GM18507 (cell line): ENCODE measurements around the gene PWWP2B.
"Not testable (repeated sequence)": the region's sequence is repeated elsewhere in the genome, so short reads cannot be mapped to it uniquely, and the experiment has no call there.

ENCODE experiments used
- DNase-seq: peaks from one replicate; pipeline ENCODE4 v3.0.0; 2011; ENCODE audit warnings: low read depth; ENCODE audit not compliant: insufficient read length; ENCODE audit errors: extremely low spot score
- FAIRE-seq: peaks from 2 replicates; lab custom pipeline; 2011; peaks lifted over from hg19 to GRCh38; lab: Jason Lieb, UNC

PWWP2B gene

GRCh38 chr10:132425029-132425756 is 28.2 kb downstream of the PWWP2B start:
- FAIRE-seq (no peak), DNase-seq (no peak)

GRCh38 chr10:132425757-132426155 is 28.8 kb downstream of the PWWP2B start:
- FAIRE-seq, result no peak
- DNase-seq, result no peak

- FAIRE-seq, result no peak
- no peak for DNase-seq
Observed at GRCh38 chr10:132427006-132427771, 30.2 kb downstream of the PWWP2B start.

- DNase-seq (no peak), FAIRE-seq (no peak)
Observed at GRCh38 chr10:132427939-132428367, 31.0 kb downstream of the PWWP2B start.

GRCh38 chr10:132428486-132428995 is 31.5 kb downstream of the PWWP2B start:
- DNase-seq, result no peak
- FAIRE-seq, result no peak

- FAIRE-seq (no peak), DNase-seq (no peak)
Observed at GRCh38 chr10:132429281-132430230, 32.6 kb downstream of the PWWP2B start.

GRCh38 chr10:132430231-132430743 is 33.3 kb downstream of the PWWP2B start:
- DNase-seq (no peak), FAIRE-seq (no peak)

GRCh38 chr10:132430861-132431271 is 33.9 kb downstream of the PWWP2B start:
- FAIRE-seq (no peak), DNase-seq (no peak)

GRCh38 chr10:132431537-132432175 is 34.7 kb downstream of the PWWP2B start:
- FAIRE-seq (no peak), DNase-seq (no peak)

- DNase-seq (no peak), FAIRE-seq (no peak)
Observed at GRCh38 chr10:132432176-132432540, 35.2 kb downstream of the PWWP2B start.

- FAIRE-seq (no peak), DNase-seq (no peak)
Observed at GRCh38 chr10:132433671-132434340, 36.8 kb downstream of the PWWP2B start.

- DNase-seq, result no peak
- FAIRE-seq, result peak; percentile 49
Observed at GRCh38 chr10:132434405-132435005, 37.5 kb downstream of the PWWP2B start.

GRCh38 chr10:132435320-132435719 is 38.3 kb downstream of the PWWP2B start:
- not testable (repeated sequence) for DNase-seq, FAIRE-seq

- not testable (repeated sequence) for FAIRE-seq, DNase-seq
Observed at GRCh38 chr10:132436096-132436495, 39.1 kb downstream of the PWWP2B start.

GRCh38 chr10:132436861-132437410 is 39.9 kb downstream of the PWWP2B start:
- DNase-seq, result no peak
- FAIRE-seq, result no peak

GRCh38 chr10:132437541-132437950 is 40.5 kb downstream of the PWWP2B start:
- FAIRE-seq (no peak), DNase-seq (no peak)

- FAIRE-seq, result no peak
- DNase-seq, result no peak
Observed at GRCh38 chr10:132438091-132439024, 41.4 kb downstream of the PWWP2B start.
